Measurements from ENCODE around the gene STMN1. TPM values are rescaled to one million over a fixed set of nuclear protein-coding genes. Genes with fewer than 3 reads are reported as not detected.

STMN1 gene
- total and polyA plus RNA-seq, 9 of the 15 experiments (the other 6 are each of a cell fraction or from before 2014, with no cell fraction given) = 269 to 2,153 (median 595) TPM

DNA sequence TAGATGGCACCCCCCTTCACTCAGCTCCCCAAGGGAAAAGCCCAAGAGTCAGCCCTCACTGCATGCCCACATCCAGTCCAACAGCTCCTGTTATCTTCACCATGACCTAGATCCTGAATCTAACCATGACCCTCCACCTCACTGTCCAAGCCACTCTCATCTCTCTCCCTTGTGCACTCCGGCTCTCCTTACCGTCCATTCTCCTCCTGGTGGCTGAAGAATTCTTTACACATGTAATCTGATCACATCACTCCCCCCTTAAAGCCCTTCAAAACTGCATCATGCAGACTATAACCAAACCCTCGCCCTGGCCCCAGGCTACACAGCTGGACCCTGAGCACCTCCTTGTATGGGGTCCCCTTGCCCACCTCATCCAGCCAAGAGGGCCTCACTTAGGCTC, 16.7 kb downstream of the STMN1 start (continued):
- TF ChIP-seq ZNF830 (CRISPR knock-in tag; IDR thresholded peaks at IDR 0.05) = 0 out of 2 replicates have a peak, but pooled peaks have one; percentile 14
- TF ChIP-seq MIER1 (IDR thresholded peaks at IDR 0.05; ENCODE audit: low read depth) = no peak
- no peak for TF ChIP-seq RBM15 (IDR thresholded peaks at IDR 0.05; ENCODE audit: insufficient read depth, low read length)
- TF ChIP-seq SMAD4 (CRISPR knock-in tag; conservative IDR thresholded peaks at IDR 0.05) = peak; percentile 15; the same call in 1 of the 2 replicates
- no peak for TF ChIP-seq FOXA1 (IDR thresholded peaks at IDR 0.05; ENCODE audit: borderline replicate concordance)
- TF ChIP-seq ZNF311 (CRISPR knock-in tag; IDR thresholded peaks at IDR 0.05) = no peak
- 0 out of 2 replicates have a peak, but pooled peaks have one; percentile 19 for TF ChIP-seq JUND (IDR thresholded peaks at IDR 0.05; ENCODE audit: borderline replicate concordance, low read depth, low read length)
- no peak for TF ChIP-seq JUND (tag; IDR thresholded peaks at IDR 0.05; ENCODE audit: borderline replicate concordance, low read depth, low read length)
- no peak for TF ChIP-seq FOXJ2 (tag; IDR thresholded peaks at IDR 0.05)
- TF ChIP-seq ZNF124 (CRISPR knock-in tag; IDR thresholded peaks at IDR 0.05) = no peak
- TF ChIP-seq FOXA3 (CRISPR knock-in tag; conservative IDR thresholded peaks at IDR 0.05 in 1 of 2, IDR thresholded peaks at IDR 0.05 in 1 of 2) = no peak
- no peak for TF ChIP-seq SMC3 (conservative IDR thresholded peaks at IDR 0.05; ENCODE audit: insufficient read depth, low read depth, low read length)
- TF ChIP-seq LARP7 (IDR thresholded peaks at IDR 0.05) = no peak
- TF ChIP-seq ARHGAP35 (IDR thresholded peaks at IDR 0.05; ENCODE audit: partially characterized antibody) = no peak
- no peak for TF ChIP-seq SP2 (IDR thresholded peaks at IDR 0.05; ENCODE audit: extremely low read depth, low read depth, low read length, poor library complexity, severe bottlenecking)
- TF ChIP-seq NRF1 (conservative IDR thresholded peaks at IDR 0.05 in 1 of 2, IDR thresholded peaks at IDR 0.05 in 1 of 2) = no peak
- 0 out of 2 replicates have a peak, but pooled peaks have one; percentile 23 for TF ChIP-seq CREM (IDR thresholded peaks at IDR 0.05; ENCODE audit: low read depth)
- peak; percentile 53 to 61 (median 59) for TF ChIP-seq CTCF (IDR thresholded peaks at IDR 0.05 in 2 of 3, conservative IDR thresholded peaks at IDR 0.05 in 1 of 3; ENCODE audit: insufficient read depth in 2 of 3, low read depth in 1 of 3, low read length in 3 of 3)
- no peak for TF ChIP-seq ZNF165 (CRISPR knock-in tag; IDR thresholded peaks at IDR 0.05; ENCODE audit: borderline replicate concordance)
- TF ChIP-seq POLR2B (IDR thresholded peaks at IDR 0.05; ENCODE audit: low read depth, partially characterized antibody) = no peak
